GM12878 (cell line): Measurements from ENCODE around the gene PDPN. TPM values are rescaled to one million over a fixed set of nuclear protein-coding genes. Genes with fewer than 3 reads are reported as not detected.
"Not testable (repeated sequence)": the region's sequence is repeated elsewhere in the genome, so short reads cannot be mapped to it uniquely, and the experiment has no call there.

Experiments used
- ATAC-seq: fragments of 200-7000 bp; cut with Tn5 transposase; 3 replicates; pipeline ENCODE4 v1.9.1; 2020; ENCODE audit warnings: mild to moderate bottlenecking, moderate library complexity
- BruUV-seq: library from RNA; stranded (reverse); fragments of 400-500 nt; replicated peaks from 2 replicates; lab custom pipeline; 2021; lab: Mats Ljungman, UMichigan
- CTCF ChIA-PET: fragments of 300-600 bp; sonication (Branson Sonifier 250); formaldehyde crosslinking; extraction: SDS; loops from one replicate; lab custom pipeline; 2021; ENCODE audit warnings: inconsistent platforms; lab: Yijun Ruan, JAX
- POLR2A ChIA-PET: fragments of 350-600 bp; formaldehyde crosslinking; extraction: SDS; loops from one replicate; lab custom pipeline; 2021; ENCODE audit warnings: inconsistent platforms; lab: Charles Lee
- RAD21 ChIA-PET: fragments of 300-600 bp; sonication (Branson Sonifier 250); formaldehyde crosslinking; loops from one replicate; lab custom pipeline; 2023; ENCODE audit warnings: antibody characterized with exemption; ENCODE audit not compliant: unreplicated experiment; lab: Charles Lee
- SMC1A ChIA-PET: fragments of 300-600 bp; sonication (Branson Sonifier 250); formaldehyde crosslinking; loops from one replicate; lab custom pipeline; 2023; ENCODE audit not compliant: unreplicated experiment, uncharacterized antibody; lab: Charles Lee
- DNase-seq: peaks from one replicate; pipeline ENCODE4 v3.0.0-alpha.2; 2011; ENCODE audit warnings: low read depth, low spot score
- FAIRE-seq: peaks from 3 replicates; lab custom pipeline; 2011; peaks lifted over from hg19 to GRCh38; lab: Jason Lieb, UNC
- H2AFZ ChIP-seq: 2 replicates; pipeline ENCODE4 v1.6.0; 2011; ENCODE audit warnings: low read depth, low read length, control low read depth; ENCODE audit not compliant: control insufficient read depth
- H3K27ac ChIP-seq: 2 replicates; pipeline ENCODE4 v1.5.1; 2011; ENCODE audit warnings: control low read depth; ENCODE audit not compliant: control insufficient read depth, insufficient read depth
- H3K27me3 ChIP-seq, 2 experiments: replicated peaks in 1 of 2; 2 replicates each; pipeline versions ENCODE4 v1.6.0 to v1.6.1; 2011; ENCODE audit warnings: low read length in 1 of 2; ENCODE audit not compliant: control insufficient read depth in 2 of 2, insufficient read depth in 2 of 2
- H3K36me3 ChIP-seq, 2 experiments: 2 replicates each; pipeline ENCODE4 v1.5.1; 2011; ENCODE audit warnings: low read length in 1 of 2; ENCODE audit not compliant: control insufficient read depth in 2 of 2, insufficient read depth in 2 of 2
- H3K4me1 ChIP-seq: 2 replicates; pipeline ENCODE4 v1.6.1; 2011; ENCODE audit warnings: mild to moderate bottlenecking, low read length, moderate library complexity, mixed read lengths; ENCODE audit not compliant: control insufficient read depth, insufficient read depth
- H3K4me2 ChIP-seq: 2 replicates; pipeline ENCODE4 v1.6.0; 2011; ENCODE audit warnings: control low read depth; ENCODE audit not compliant: control insufficient read depth, insufficient read depth
- H3K4me3 ChIP-seq: fragments of 200-600 bp; sonication (generic); 2 replicates; pipeline ENCODE4 v1.5.1; 2016
- H3K79me2 ChIP-seq: 2 replicates; pipeline ENCODE4 v1.6.0; 2011; ENCODE audit warnings: low read length; ENCODE audit not compliant: control insufficient read depth, insufficient read depth
- H3K9ac ChIP-seq: 2 replicates; pipeline ENCODE4 v1.8.0; 2011; ENCODE audit warnings: low read length, control low read depth, mixed read lengths; ENCODE audit not compliant: control insufficient read depth, insufficient read depth
- H3K9me3 ChIP-seq: replicated peaks from 3 replicates; pipeline ENCODE4 v1.5.1; 2011; ENCODE audit warnings: mild to moderate bottlenecking, low read length; ENCODE audit not compliant: control insufficient read depth, insufficient read depth
- H4K20me1 ChIP-seq: 2 replicates; pipeline ENCODE4 v1.6.0; 2011; ENCODE audit not compliant: control insufficient read depth, insufficient read depth
- ATF2 ChIP-seq: IDR thresholded peaks from 2 replicates; pipeline ENCODE4 v1.6.1; 2012; ENCODE audit warnings: low read length, inconsistent platforms
- ATF3 ChIP-seq: IDR thresholded peaks from 2 replicates; pipeline ENCODE4 v1.6.1; 2011; ENCODE audit warnings: low read depth, mild to moderate bottlenecking, low read length, moderate library complexity, borderline replicate concordance; ENCODE audit errors: extremely low read depth
- BRCA1 ChIP-seq: IDR thresholded peaks from 2 replicates; pipeline ENCODE4 v1.6.1; 2011; ENCODE audit warnings: low read depth, low read length, improper control_type of control experiment
- CHD2 ChIP-seq: IDR thresholded peaks from 2 replicates; pipeline ENCODE4 v1.6.1; 2011; ENCODE audit warnings: low read depth, low read length, improper control_type of control experiment, borderline replicate concordance
- ELK1 ChIP-seq: IDR thresholded peaks from 2 replicates; pipeline ENCODE4 v1.6.1; 2012; ENCODE audit warnings: low read depth, low read length, improper control_type of control experiment
- GABPA ChIP-seq: IDR thresholded peaks from 2 replicates; pipeline ENCODE4 v1.6.1; 2014; ENCODE audit warnings: antibody characterized with exemption, low read depth, mild to moderate bottlenecking, inconsistent platforms
- IKZF2 ChIP-seq, 2 experiments: fragments of 450-650 bp; IDR thresholded peaks; 2 replicates each; pipeline ENCODE4 v1.6.1; 2017; ENCODE audit warnings: mild to moderate bottlenecking in 2 of 2, moderate library complexity in 2 of 2
- KAT2A ChIP-seq: conservative IDR thresholded peaks from 2 replicates; pipeline ENCODE4 v1.6.1; 2011; ENCODE audit warnings: low read depth, low read length; ENCODE audit not compliant: control insufficient read depth
- MTA2 ChIP-seq: fragments of 450-650 bp; IDR thresholded peaks from 2 replicates; pipeline ENCODE4 v1.6.1; 2016; ENCODE audit warnings: low read depth, mild to moderate bottlenecking, moderate library complexity
- NFIC ChIP-seq: IDR thresholded peaks from 2 replicates; pipeline ENCODE4 v1.6.1; 2012; ENCODE audit warnings: low read depth, mild to moderate bottlenecking, inconsistent platforms, low read length, moderate library complexity
- NFYB ChIP-seq: IDR thresholded peaks from 2 replicates; pipeline ENCODE4 v1.6.1; 2011; ENCODE audit warnings: low read depth, mild to moderate bottlenecking, low read length, improper control_type of control experiment, moderate library complexity; ENCODE audit not compliant: insufficient read depth
- NR2C2 ChIP-seq: IDR thresholded peaks from 2 replicates; pipeline ENCODE4 v1.6.1; 2011; ENCODE audit warnings: borderline replicate concordance, low read depth; ENCODE audit not compliant: control insufficient read depth, insufficient read length
- NR2F1 ChIP-seq: fragments of 450-650 bp; conservative IDR thresholded peaks from 2 replicates; pipeline ENCODE4 v1.6.1; 2017; ENCODE audit warnings: mild to moderate bottlenecking
- SRF ChIP-seq, 2 experiments: IDR thresholded peaks; 2 replicates each; pipeline ENCODE4 v1.6.1; 2011; ENCODE audit warnings: low read depth in 2 of 2, low read length in 2 of 2, mild to moderate bottlenecking in 1 of 2, moderate library complexity in 1 of 2
- SUPT20H ChIP-seq: IDR thresholded peaks from 2 replicates; pipeline ENCODE4 v1.6.1; 2011; ENCODE audit warnings: low read depth, mild to moderate bottlenecking, low read length, moderate library complexity, borderline replicate concordance; ENCODE audit not compliant: control insufficient read depth
- SUZ12 ChIP-seq: fragments of 200-600 bp; sonication (generic); IDR thresholded peaks from one replicate; pipeline ENCODE4 v1.6.1; 2018; ENCODE audit warnings: antibody characterized with exemption, mild to moderate bottlenecking; ENCODE audit not compliant: unreplicated experiment
- TCF7 ChIP-seq: IDR thresholded peaks from 2 replicates; pipeline ENCODE4 v1.6.1; 2014; ENCODE audit warnings: antibody characterized with exemption, borderline replicate concordance
- ZBED1 ChIP-seq: IDR thresholded peaks from 2 replicates; pipeline ENCODE4 v1.6.1; 2016; ENCODE audit warnings: borderline replicate concordance
- ZNF622 ChIP-seq: fragments of 450-650 bp; IDR thresholded peaks from 2 replicates; pipeline ENCODE4 v1.6.1; 2017; ENCODE audit warnings: mild to moderate bottlenecking, inconsistent platforms
- WGBS: methylation state at CpG from one replicate; pipeline ENCODE4 v1.1.6; 2016; ENCODE audit warnings: low lambda C conversion rate; ENCODE audit not compliant: insufficient replicate concordance, insufficient coverage; ENCODE audit errors: missing lambda C conversion rate; 5-methylcytosine and 5-hydroxymethylcytosine counted together
- in situ Hi-C: fragments of 300-500 bp; cut with MboI; formaldehyde crosslinking; loops from 9 replicates; pipeline ENCODE4 v1.14.3; 2018; ENCODE audit warnings: mixed read lengths
- intact Hi-C: fragments of 100-400 bp; cut with micrococcal nuclease; formaldehyde crosslinking; loops from one replicate; pipeline ENCODE4 v1.14.2; 2022; ENCODE audit not compliant: unreplicated experiment
- polyA plus RNA-seq, 11 experiments: library from polyadenylated mRNA; depleted of rRNA in 4 of 11; unstranded in 6 of 11; stranded (reverse) in 5 of 11; fragments of >200 nt; fragmentation: Nextera tagmentation in 4 of 11; fragmentation: Illumina TruSeq in 1 of 11; extraction: Ambion mirVana in 4 of 11; extraction: Trizol in 1 of 11; gene quantifications; 1 replicate in 1 of 11; 2 replicates in 10 of 11; pipeline versions ENCODE4 v1.2.1 to v1.2.3, GENCODE V29; 2011 to 2016; ENCODE audit warnings: inconsistent platforms in 2 of 11, missing spikeins in 2 of 11, low read depth in 1 of 11
- total RNA-seq, 4 experiments: library from RNA; depleted of rRNA in 3 of 4; stranded (reverse); fragments of >200 nt in 3 of 4; fragmentation: Illumina TruSeq in 1 of 4; extraction: Trizol in 1 of 4; gene quantifications; 2 replicates each; pipeline versions ENCODE4 v1.2.1 to v1.2.3, GENCODE V29; 2013 to 2021

PDPN gene
- total and polyA plus RNA-seq, 10 of the 15 experiments (the other 5 are each of a cell fraction or from before 2014, with no cell fraction given) = 0.21 TPM; not detected in 9

- RAD21 ChIA-PET = no interaction called here
- intact Hi-C loops = no loop called here
- CTCF ChIA-PET = interaction anchor here (0.6 kb wide), 1 partner anchor 75 kb away, joined by 3 read pairs; no protein-coding TSS in a partner anchor
- in situ Hi-C loops = no loop called here
- TF ChIP-seq ZBED1 = no peak
- TF ChIP-seq SUZ12 = no peak
- TF ChIP-seq SRF (IDR thresholded peaks at IDR 0.05; ENCODE audit: low read depth in 2 of 2, low read length in 2 of 2) = no peak
- no peak for TF ChIP-seq IKZF2 (IDR thresholded peaks at IDR 0.05)
- no peak for TF ChIP-seq NFIC
- TF ChIP-seq MTA2 = no peak
- no peak for TF ChIP-seq ZNF622
- TF ChIP-seq ATF3 = no peak
- TF ChIP-seq ELK1 = no peak
- no peak for TF ChIP-seq SUPT20H
- no peak for TF ChIP-seq NR2F1
- no peak for TF ChIP-seq KAT2A
- no peak for TF ChIP-seq NFYB
- TF ChIP-seq NR2C2 = no peak
- TF ChIP-seq GABPA = no peak
- TF ChIP-seq BRCA1 = no peak
- no peak for TF ChIP-seq ATF2
- TF ChIP-seq CHD2 = no peak
- no peak for TF ChIP-seq TCF7
- no peaks in the 10 kb centered on the region for H3K79me2 ChIP-seq
- no peak overlapping the region for H3K4me2 ChIP-seq
- FAIRE-seq (no peak), ATAC-seq (no peak), DNase-seq (no peak)
- no peak overlapping the region for H2AFZ ChIP-seq
- POLR2A ChIA-PET = no interaction called here
- SMC1A ChIA-PET = no interaction called here
- no peaks in the 10 kb centered on the region for H3K36me3 ChIP-seq
- no peak overlapping the region for H3K9ac ChIP-seq
- H3K4me3 ChIP-seq = no peak overlapping the region
- WGBS = 17% methylated on average over 3 of the region's 6 CpGs
- no peaks in the 10 kb centered on the region for H3K27me3 ChIP-seq
- H4K20me1 ChIP-seq = no peaks in the 10 kb centered on the region
- no TSS peak for BruUV-seq
- no peak overlapping the region for H3K27ac ChIP-seq
- no peaks in the 10 kb centered on the region for H3K9me3 ChIP-seq
- H3K4me1 ChIP-seq = no peaks in the 10 kb centered on the region
Measured at GRCh38 chr1:13560541-13560940, 23.1 kb upstream of the PDPN start.

GRCh38 chr1:13562981-13563380 is 20.7 kb upstream of the PDPN start:
- BruUV-seq, H3K79me2 ChIP-seq, intact Hi-C loops, H3K27me3 ChIP-seq, POLR2A ChIA-PET, FAIRE-seq, H3K4me3 ChIP-seq, H3K9ac ChIP-seq, H3K4me1 ChIP-seq, H3K36me3 ChIP-seq, H3K9me3 ChIP-seq, SMC1A ChIA-PET, in situ Hi-C loops, DNase-seq, ATAC-seq, H4K20me1 ChIP-seq, H3K27ac ChIP-seq, H3K4me2 ChIP-seq, CTCF ChIA-PET, H2AFZ ChIP-seq, RAD21 ChIA-PET: not testable (repeated sequence)
- WGBS = 40% methylated on average over 11 of the region's 11 CpGs
